HEK293 (cell line): Measurements from ENCODE around the gene ACTRT2.

ENCODE experiments used
- HIC1 ChIP-seq: fragments of 450-650 bp; formaldehyde crosslinking; IDR thresholded peaks from 2 replicates; pipeline ENCODE4 v1.5.1; 2016; ENCODE audit warnings: missing biosample characterization, missing genetic modification characterization
- ZNF114 ChIP-seq: fragments of 450-650 bp; formaldehyde crosslinking; IDR thresholded peaks from 2 replicates; pipeline ENCODE4 v1.5.0; 2017; ENCODE audit warnings: missing biosample characterization, missing genetic modification characterization
- ZNF211 ChIP-seq: fragments of 450-650 bp; formaldehyde crosslinking; IDR thresholded peaks from 2 replicates; pipeline ENCODE4 v1.5.1; 2016; ENCODE audit warnings: low read depth, missing biosample characterization, missing genetic modification characterization
- TF ChIP-seq, protein P1 (sequence below): fragments of 450-650 bp; formaldehyde crosslinking; IDR thresholded peaks from 2 replicates; pipeline ENCODE4 v1.5.1; 2016; ENCODE audit warnings: missing biosample characterization, missing genetic modification characterization

DNA sequence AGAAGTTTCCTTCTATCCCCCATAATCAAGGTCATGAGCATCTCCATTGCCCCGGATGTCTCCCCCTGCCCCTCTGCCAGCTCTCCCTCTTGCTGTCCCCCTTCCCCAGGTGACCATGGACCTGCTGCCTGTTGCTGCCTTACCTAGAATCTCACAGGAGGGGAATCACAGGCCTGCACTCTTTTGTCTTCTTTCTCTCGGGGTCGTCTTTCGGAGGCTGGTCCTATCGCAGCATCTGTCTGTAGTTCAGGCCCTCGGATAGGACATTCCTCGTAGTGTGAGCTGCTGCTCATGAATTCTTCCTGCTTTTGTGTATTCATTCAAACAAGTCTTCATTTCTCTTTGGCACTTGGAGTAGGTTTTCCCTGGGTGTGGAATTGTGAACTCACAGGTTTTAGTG is 39.9 kb upstream of the ACTRT2 start:
- TF ChIP-seq, protein P1, sequence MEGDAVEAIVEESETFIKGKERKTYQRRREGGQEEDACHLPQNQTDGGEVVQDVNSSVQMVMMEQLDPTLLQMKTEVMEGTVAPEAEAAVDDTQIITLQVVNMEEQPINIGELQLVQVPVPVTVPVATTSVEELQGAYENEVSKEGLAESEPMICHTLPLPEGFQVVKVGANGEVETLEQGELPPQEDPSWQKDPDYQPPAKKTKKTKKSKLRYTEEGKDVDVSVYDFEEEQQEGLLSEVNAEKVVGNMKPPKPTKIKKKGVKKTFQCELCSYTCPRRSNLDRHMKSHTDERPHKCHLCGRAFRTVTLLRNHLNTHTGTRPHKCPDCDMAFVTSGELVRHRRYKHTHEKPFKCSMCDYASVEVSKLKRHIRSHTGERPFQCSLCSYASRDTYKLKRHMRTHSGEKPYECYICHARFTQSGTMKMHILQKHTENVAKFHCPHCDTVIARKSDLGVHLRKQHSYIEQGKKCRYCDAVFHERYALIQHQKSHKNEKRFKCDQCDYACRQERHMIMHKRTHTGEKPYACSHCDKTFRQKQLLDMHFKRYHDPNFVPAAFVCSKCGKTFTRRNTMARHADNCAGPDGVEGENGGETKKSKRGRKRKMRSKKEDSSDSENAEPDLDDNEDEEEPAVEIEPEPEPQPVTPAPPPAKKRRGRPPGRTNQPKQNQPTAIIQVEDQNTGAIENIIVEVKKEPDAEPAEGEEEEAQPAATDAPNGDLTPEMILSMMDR (tag by site-specific recombination) = no peak
- TF ChIP-seq ZNF211 (no peak), ZNF114 (tag by site-specific recombination) (no peak), HIC1 (no peak)
